ENCODE results near the gene CD81.

DNA sequence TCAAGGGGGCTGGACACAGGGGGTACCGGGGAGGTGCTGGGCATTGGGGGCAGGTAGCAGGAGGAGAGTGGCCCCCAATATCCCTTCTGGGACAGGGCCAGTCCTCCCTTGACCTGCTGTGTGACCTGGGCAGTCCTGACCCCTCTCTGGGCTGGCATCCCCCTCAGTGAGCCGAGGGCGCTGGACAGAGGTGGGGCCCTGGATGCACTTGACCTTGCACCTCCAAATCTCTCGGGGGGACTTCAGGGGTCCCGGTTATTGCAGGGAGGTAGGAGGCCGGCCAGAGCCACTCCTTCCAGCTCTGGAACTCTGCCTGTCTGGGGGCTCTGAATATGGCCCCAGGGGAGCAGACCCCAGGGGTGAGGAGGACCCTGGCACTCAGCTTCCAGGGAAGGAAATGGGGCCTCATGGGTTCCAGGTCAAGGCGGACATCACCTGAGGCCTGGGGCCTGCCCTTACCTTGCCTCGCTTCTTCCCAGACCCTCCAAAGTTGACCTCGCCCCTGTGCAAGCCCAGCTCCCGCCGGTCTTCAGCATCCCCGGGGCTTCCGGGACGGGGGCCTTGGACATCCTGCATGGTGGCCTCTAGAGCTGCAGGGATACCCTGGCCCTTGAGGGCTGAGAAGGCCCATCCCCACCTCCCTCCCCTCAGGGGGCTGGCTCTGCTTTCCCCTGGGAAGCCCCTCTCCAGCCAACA, 45.5 kb downstream of the CD81 start:
- TF ChIP-seq, protein P1, sequence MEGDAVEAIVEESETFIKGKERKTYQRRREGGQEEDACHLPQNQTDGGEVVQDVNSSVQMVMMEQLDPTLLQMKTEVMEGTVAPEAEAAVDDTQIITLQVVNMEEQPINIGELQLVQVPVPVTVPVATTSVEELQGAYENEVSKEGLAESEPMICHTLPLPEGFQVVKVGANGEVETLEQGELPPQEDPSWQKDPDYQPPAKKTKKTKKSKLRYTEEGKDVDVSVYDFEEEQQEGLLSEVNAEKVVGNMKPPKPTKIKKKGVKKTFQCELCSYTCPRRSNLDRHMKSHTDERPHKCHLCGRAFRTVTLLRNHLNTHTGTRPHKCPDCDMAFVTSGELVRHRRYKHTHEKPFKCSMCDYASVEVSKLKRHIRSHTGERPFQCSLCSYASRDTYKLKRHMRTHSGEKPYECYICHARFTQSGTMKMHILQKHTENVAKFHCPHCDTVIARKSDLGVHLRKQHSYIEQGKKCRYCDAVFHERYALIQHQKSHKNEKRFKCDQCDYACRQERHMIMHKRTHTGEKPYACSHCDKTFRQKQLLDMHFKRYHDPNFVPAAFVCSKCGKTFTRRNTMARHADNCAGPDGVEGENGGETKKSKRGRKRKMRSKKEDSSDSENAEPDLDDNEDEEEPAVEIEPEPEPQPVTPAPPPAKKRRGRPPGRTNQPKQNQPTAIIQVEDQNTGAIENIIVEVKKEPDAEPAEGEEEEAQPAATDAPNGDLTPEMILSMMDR (IDR thresholded peaks at IDR 0.05; ENCODE audit: low read depth, low read length): no peak
- no peak for TF ChIP-seq POLR2A (IDR thresholded peaks at IDR 0.05; ENCODE audit: extremely low read depth, insufficient read length)
